GM19372 (cell line): Measurements from ENCODE around the gene ZBTB44.
A peak's percentile ranks its signal among the peaks of the same experiment; 100 is the strongest.
"Not testable (repeated sequence)": the region's sequence is repeated elsewhere in the genome, so short reads cannot be mapped to it uniquely, and the experiment has no call there.

Source experiments
- ATAC-seq: cut with Tn5 transposase; IDR thresholded peaks from one replicate; pipeline ENCODE4 v1.9.1; 2021; ENCODE audit warnings: mild to moderate bottlenecking, low read depth, moderate library complexity; ENCODE audit not compliant: unreplicated experiment

Gene ZBTB44

GRCh38 chr11:130251763-130252162, 63.0 kb downstream of the ZBTB44 start:
- ATAC-seq, result not testable (repeated sequence)

GRCh38 chr11:130249929-130250328, 64.8 kb downstream of the ZBTB44 start:
- not testable (repeated sequence) for ATAC-seq

DNA sequence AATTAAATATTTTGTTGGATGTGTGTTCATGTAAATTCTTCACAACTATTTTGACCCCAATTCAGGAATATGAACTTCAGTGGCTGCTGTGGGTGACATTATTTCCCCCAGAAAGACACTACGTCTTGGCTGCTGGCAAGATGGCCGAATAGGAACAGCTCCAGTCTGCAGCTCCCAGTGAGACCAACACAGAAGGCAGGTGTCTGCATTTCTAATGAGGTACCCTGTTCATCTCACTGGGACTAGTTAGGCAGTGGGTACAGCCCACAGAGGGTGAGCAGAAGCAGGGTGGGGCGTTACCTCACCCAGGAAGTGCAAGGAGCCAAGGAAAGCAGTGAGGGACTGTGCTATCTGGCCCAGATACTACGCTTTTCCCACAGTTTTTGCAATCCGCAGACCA, 65.3 kb downstream of the ZBTB44 start:
- ATAC-seq, result no peak

GRCh38 chr11:130247319-130247718, 67.4 kb downstream of the ZBTB44 start:
- no peak for ATAC-seq

DNA sequence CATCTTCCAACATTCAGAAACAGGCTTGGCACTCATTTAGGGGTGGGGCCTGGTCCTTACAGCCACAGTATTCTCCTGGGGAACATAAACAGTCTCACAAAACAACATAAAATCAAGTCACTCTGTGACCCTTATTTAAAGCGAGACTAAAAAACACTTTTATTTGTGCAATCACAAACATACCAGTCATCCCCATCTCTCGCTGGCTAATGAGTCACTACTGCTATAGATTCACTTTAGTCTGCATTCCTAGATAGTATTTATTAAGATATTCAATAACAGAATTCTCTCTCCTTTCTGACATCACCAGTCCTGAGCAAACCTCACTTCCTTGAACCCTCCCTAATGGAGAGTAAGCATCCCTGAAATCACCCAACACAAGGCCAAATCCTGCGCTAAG, 68.0 kb downstream of the ZBTB44 start:
- no peak for ATAC-seq

GRCh38 chr11:130246270-130246669, 68.4 kb downstream of the ZBTB44 start:
- no peak for ATAC-seq

GRCh38 chr11:130245375-130245774, 69.3 kb downstream of the ZBTB44 start:
- ATAC-seq, result not testable (repeated sequence)

- ATAC-seq, result no peak
Observed at GRCh38 chr11:130244848-130245247, 69.9 kb downstream of the ZBTB44 start.

GRCh38 chr11:130243816-130244215, 70.9 kb downstream of the ZBTB44 start:
- ATAC-seq, result peak; percentile 81

DNA sequence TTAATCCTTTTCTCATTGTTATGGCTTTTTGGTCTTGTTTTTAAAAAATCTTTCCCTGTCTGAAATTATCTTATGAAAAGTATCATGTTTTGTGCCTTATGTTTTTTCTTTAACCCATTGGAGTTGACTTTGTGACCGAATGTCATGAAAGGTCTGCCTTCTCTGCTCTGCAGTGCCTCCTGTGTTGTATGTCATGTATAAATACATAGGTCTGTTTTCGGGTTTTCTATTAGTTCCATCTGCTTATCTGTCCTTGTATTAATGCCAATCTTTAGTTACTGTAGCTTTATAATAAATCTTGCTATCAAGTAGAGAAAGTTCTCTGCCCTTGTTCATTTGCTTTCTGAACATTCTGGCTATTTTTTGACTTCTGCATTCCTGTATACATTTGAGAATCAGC, 73.0 kb downstream of the ZBTB44 start:
- ATAC-seq, result no peak

- ATAC-seq, result no peak
Observed at GRCh38 chr11:130237282-130238006, 77.3 kb downstream of the ZBTB44 start.

- no peak for ATAC-seq
Observed at GRCh38 chr11:130234315-130234714, 80.4 kb downstream of the ZBTB44 start.

DNA sequence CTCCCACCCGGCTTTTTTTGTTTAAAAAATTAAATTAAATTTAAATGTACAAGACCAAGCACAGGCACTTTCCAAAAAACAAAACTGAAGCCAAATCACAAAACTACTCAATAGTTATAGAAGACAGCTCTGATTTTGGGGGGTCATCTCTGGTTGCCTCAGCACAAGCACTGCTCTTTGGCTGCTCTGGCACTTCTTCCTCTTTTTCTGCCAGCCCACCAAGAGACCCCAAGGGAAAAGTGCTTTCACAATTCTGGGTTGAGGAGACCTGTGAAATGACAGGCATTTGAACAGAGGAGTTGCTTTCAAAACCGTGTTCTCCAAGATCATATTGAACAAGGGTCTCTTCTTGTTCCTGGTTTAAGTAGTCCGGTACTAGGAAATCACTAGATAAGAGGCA, 80.8 kb downstream of the ZBTB44 start:
- ATAC-seq, result not testable (repeated sequence)

DNA sequence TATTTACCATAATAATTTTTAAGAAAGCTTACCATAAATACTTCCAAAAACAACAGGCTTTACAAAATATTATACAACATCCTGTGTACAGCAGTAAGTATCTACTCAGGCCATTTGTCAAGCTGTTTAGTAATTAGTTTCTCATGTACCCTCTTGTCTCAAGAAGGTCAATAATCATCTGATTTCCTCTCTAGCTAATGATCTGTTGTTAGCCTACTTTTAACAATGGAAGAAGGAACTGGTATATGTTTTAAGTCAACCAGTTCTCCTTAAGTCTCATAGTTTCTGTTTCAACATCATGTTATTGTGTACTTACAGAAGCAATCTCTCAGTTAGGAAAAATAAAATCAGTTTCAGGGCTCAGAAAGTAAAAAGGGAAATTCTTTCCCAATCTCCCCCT, 81.2 kb downstream of the ZBTB44 start:
- ATAC-seq, result not testable (repeated sequence)

- ATAC-seq, result no peak
Observed at GRCh38 chr11:130227373-130227772, 87.3 kb downstream of the ZBTB44 start.

DNA sequence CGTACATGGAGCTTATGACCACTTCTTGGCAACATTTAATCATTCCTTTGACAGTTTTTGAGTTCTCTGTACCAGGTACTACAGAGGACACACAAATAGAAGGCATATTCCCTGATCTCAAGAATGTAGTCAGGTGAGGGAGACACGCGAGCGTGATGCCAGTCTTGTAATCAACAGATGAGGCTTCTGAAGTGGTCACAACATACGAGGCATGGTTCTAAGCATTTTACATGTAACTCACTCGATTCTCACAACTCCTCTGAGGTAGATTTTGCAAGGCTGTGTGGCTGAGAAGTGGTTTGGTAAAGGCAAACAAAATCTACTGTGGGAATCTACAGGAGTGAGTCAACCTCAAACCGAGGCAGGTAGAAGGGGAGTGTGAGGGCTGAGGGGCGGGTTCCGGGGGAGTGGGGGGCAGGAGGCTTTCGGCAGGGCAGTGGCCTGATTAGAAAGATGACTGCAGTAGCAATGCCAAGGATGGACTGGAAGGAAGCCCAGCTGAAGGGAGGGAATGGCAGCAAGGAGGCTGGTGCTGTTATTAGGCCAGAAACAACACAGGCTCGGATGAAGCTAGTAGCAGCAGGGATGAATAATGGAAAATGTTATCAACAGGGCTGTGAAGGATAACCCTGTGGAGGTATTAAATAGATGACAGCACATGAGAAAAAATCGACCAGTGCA, 91.3 kb downstream of the ZBTB44 start:
- ATAC-seq, result no peak

DNA sequence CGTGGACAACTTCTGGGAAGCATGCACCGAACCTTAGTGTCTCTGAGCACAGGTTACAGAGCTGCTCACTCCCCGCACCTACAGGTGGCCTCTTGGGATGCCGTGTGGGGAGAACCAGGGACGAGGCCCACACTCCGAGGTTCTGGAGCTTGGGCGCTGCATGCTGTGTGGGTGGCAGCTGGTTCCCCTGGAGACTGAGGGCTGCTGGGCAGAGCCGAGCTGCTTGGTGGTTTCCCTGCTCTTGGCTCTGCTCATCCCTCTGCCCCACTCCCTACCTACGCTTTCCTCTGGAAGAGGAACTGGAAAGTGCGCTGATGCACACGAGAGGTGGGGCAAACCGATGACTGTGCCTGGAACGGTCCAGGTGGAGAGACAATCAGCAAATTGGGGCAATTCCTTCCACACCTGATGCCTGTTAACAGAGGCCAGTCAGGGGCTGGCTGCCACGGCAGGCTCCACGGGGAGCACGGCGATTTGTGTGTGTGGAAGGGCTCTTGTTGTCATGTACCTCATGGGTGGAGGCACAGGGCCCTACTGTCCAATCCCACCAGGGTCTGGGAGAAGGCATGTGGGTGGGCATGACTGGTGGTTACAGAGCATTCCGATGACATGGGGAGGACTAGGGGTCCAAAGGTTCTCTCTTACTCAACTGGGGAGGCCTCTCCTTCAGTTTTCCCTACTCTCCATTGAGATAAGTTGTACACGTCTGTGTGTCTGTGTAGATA, 94.2 kb downstream of the ZBTB44 start:
- ATAC-seq, result no peak

DNA sequence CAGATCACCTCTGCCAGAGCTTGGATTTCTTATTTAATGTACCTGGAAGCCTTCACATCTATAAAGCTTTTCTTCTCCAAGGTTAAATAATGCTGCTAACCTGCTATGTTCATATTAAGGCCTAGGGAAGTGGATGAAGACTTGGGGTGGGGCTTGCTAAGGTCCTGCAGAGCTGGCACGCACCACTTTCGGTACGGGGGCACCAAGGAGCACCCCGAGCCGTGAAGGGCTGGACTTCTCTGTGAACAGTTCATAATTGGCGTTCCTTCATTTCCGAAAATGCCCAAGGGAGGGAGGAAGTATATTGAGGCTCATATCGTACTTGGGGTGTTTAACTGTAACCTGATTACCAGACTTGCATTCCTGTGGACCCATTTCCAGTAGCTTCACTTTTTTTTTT, 95.6 kb downstream of the ZBTB44 start:
- no peak for ATAC-seq

GRCh38 chr11:130218501-130219070, 96.1 kb downstream of the ZBTB44 start:
- no peak for ATAC-seq

DNA sequence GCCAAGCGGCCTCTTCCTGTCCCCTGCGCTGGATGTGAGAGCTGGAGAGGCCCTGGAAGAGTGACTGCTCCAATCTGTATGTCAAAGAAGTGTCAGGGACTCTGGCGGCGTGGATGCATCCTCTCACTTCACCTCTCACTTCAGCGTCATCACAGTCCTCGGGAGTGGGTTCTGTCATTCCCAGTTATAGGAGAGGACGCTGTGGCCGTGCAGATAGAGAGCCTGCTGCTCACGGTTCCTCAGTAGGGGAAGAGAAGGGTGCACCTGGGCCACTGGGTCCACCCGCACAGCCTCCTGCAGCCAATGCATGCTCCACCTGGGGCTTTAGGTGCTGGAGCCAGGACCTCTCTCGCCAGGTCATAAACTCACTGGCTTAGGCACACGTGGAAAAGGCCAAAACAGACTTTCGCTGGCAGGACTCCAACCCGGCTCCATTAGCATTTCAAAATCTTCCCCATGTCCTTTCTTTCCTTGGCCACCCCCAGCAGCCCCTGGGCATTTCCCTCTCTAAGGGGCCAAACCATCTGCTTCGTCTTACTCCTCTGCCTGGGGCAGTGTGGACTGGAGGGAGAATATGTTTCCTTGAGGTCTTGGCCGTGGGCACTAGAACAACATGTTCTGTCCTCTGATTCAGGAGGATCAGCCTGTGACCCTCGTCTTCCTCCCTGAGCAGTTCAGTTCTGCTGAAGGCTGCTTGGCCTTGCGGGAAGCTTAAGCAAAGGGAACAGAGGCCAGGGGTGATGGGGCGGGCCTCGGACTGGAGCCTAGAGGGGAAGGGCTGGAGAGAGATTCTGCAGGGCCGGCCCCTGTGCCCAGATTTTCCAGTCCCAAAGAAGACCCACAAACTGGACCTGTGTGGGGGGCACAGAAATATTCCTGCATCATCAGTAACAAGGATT, 97.3 kb downstream of the ZBTB44 start:
- ATAC-seq, result no peak
